HG02798 (cell line): ENCODE data around the gene SMAGP.
"Not testable (repeated sequence)": the region's sequence is repeated elsewhere in the genome, so short reads cannot be mapped to it uniquely, and the experiment has no call there.

ENCODE experiments used
- ATAC-seq: cut with Tn5 transposase; IDR thresholded peaks from one replicate; pipeline ENCODE4 v1.9.1; 2021; ENCODE audit warnings: mild to moderate bottlenecking; ENCODE audit not compliant: unreplicated experiment, poor library complexity

SMAGP gene

GRCh38 chr12:51229116-51229809 lies 41.0 kb downstream of the SMAGP start:
- ATAC-seq, result no peak

GRCh38 chr12:51227962-51228361 lies 42.3 kb downstream of the SMAGP start:
- ATAC-seq, result no peak

GRCh38 chr12:51227112-51227511 lies 43.1 kb downstream of the SMAGP start:
- ATAC-seq, result not testable (repeated sequence)

GRCh38 chr12:51225771-51226170 lies 44.4 kb downstream of the SMAGP start:
- ATAC-seq, result no peak

GRCh38 chr12:51225234-51225633 lies 45.0 kb downstream of the SMAGP start:
- no peak for ATAC-seq

- ATAC-seq, result no peak
Observed at GRCh38 chr12:51224625-51225024, 45.6 kb downstream of the SMAGP start.

- ATAC-seq, result no peak
Observed at GRCh38 chr12:51222461-51222860, 47.8 kb downstream of the SMAGP start.

- not testable (repeated sequence) for ATAC-seq
Observed at GRCh38 chr12:51219857-51220256, 50.4 kb downstream of the SMAGP start.

- ATAC-seq, result no peak
Observed at GRCh38 chr12:51219322-51219721, 50.9 kb downstream of the SMAGP start.

- no peak for ATAC-seq
Observed at GRCh38 chr12:51218607-51219161, 51.5 kb downstream of the SMAGP start.

GRCh38 chr12:51217968-51218606 lies 52.1 kb downstream of the SMAGP start, which contains the start of gene POU6F1:
Gene POU6F1 (minus strand): TSS chr12:51218062. CDS start chr12:51206836, 11,226 bp downstream.
- peak; percentile 74 for ATAC-seq

- ATAC-seq, result peak; percentile 51
Observed at GRCh38 chr12:51217133-51217967, 52.9 kb downstream of the SMAGP start.

- ATAC-seq, result no peak
Observed at GRCh38 chr12:51216642-51217041, 53.6 kb downstream of the SMAGP start.

- no peak for ATAC-seq
Observed at GRCh38 chr12:51214895-51215294, 55.3 kb downstream of the SMAGP start.

GRCh38 chr12:51210690-51211395 lies 59.4 kb downstream of the SMAGP start:
- no peak for ATAC-seq

- ATAC-seq, result no peak
Observed at GRCh38 chr12:51209259-51209658, 61.0 kb downstream of the SMAGP start.

- no peak for ATAC-seq
Observed at GRCh38 chr12:51208016-51208660, 62.1 kb downstream of the SMAGP start.

- ATAC-seq, result no peak
Observed at GRCh38 chr12:51205350-51205749, 64.9 kb downstream of the SMAGP start.

- no peak for ATAC-seq
Observed at GRCh38 chr12:51202718-51203117, 67.5 kb downstream of the SMAGP start.

GRCh38 chr12:51200806-51201205 lies 69.4 kb downstream of the SMAGP start:
- no peak for ATAC-seq
